Measurements from ENCODE around the gene SIGLEC9.
"Not testable (repeated sequence)": the region's sequence is repeated elsewhere in the genome, so short reads cannot be mapped to it uniquely, and the experiment has no call there.

Gene SIGLEC9

DNA sequence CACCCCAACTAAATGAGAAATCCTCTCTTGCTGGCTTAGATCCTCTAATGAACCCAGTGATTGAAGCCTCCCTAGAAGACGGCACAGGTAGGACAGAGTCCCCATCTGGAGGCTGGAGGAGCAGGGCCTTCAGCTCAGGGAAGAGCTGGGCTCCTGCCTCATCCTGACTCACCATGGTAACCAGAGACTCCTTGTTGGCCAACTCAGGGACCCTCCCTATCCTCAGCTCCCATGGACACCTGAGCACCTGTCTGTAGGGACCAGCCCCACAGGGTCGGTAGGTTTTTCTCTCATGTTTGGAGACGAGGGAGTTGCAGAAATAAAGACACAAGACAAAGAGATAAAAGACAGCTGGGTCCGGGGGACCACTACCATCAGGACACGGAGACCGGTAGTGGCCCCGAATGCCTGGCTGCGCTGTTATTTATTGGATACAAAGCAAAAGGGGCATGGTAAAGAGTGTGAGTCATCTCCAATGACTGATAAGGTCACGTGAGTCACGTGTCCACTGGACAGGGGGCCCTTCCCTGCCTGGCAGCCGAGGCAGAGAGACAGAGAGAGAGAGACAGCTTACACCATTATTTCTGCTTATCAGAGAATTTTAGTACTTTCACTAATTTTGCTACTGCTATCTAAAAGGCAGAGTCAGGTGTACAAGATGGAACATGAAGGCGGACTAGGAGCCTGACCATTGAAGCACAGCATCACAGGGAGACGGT, 44.0 kb downstream of the SIGLEC9 start:
- H3K27ac ChIP-seq = no peak overlapping the region
- TF ChIP-seq, protein P1, sequence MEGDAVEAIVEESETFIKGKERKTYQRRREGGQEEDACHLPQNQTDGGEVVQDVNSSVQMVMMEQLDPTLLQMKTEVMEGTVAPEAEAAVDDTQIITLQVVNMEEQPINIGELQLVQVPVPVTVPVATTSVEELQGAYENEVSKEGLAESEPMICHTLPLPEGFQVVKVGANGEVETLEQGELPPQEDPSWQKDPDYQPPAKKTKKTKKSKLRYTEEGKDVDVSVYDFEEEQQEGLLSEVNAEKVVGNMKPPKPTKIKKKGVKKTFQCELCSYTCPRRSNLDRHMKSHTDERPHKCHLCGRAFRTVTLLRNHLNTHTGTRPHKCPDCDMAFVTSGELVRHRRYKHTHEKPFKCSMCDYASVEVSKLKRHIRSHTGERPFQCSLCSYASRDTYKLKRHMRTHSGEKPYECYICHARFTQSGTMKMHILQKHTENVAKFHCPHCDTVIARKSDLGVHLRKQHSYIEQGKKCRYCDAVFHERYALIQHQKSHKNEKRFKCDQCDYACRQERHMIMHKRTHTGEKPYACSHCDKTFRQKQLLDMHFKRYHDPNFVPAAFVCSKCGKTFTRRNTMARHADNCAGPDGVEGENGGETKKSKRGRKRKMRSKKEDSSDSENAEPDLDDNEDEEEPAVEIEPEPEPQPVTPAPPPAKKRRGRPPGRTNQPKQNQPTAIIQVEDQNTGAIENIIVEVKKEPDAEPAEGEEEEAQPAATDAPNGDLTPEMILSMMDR (conservative IDR thresholded peaks at IDR 0.05) = no peak

- H3K27ac ChIP-seq = not testable (repeated sequence)
- TF ChIP-seq, protein P1 (conservative IDR thresholded peaks at IDR 0.05) = peak; percentile 94
These were observed 44.7 kb downstream of the SIGLEC9 start for GRCh38 chr19:51169283-51169918.

GRCh38 chr19:51172223-51172622, 47.5 kb downstream of the SIGLEC9 start:
- TF ChIP-seq, protein P1 (conservative IDR thresholded peaks at IDR 0.05) = no peak
- no peak overlapping the region for H3K27ac ChIP-seq

DNA sequence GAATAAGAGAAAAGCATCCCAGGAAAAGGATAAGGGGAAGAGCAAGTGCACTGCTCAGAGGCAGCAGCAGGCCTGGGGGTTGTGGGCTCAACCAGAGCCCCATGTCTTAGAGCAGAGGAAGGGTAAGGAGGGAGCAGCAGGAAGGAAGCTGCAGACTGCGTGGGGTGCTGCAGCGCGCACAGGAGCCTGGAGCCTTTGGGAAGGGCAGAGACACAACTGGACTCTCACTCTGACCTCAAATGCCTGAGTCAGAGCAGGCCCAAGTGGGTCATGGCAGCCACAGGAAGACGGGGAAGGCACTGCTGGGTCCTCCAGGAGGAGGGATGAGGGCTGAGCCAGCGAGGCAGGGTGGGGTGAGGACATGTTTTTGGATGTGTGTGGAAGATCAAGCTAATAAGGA, 49.0 kb downstream of the SIGLEC9 start:
- H3K27ac ChIP-seq = no peak overlapping the region
- TF ChIP-seq, protein P1 (conservative IDR thresholded peaks at IDR 0.05) = no peak

- no peak overlapping the region for H3K27ac ChIP-seq
- TF ChIP-seq, protein P1 (conservative IDR thresholded peaks at IDR 0.05) = no peak
These were observed 54.5 kb downstream of the SIGLEC9 start for GRCh38 chr19:51179256-51179655.
